Activated CD4-positive, alpha-beta memory T cell treated with anti-CD3 and anti-CD28 coated beads, Interleukin-2, amount 10 ng/mL, durations not matched to agents 7 days and 5 days (primary cell): ENCODE results near the gene ZNF490. TPM values are rescaled to one million over a fixed set of nuclear protein-coding genes. Genes with fewer than 3 reads are reported as not detected.
"Not testable (repeated sequence)": the region's sequence is repeated elsewhere in the genome, so short reads cannot be mapped to it uniquely, and the experiment has no call there.

ENCODE experiments used
- CTCF ChIA-PET: fragments of 350-600 bp; sonication (Branson Sonifier 250); formaldehyde crosslinking; loops from one replicate; lab custom pipeline; 2021; ENCODE audit warnings: antibody characterized with exemption, inconsistent platforms; lab: Charles Lee
- POLR2A ChIA-PET: fragments of 350-600 bp; sonication (Branson Sonifier 250); formaldehyde crosslinking; loops from one replicate; lab custom pipeline; 2021; ENCODE audit warnings: antibody characterized with exemption; lab: Charles Lee
- DNase-seq: peaks from one replicate; pipeline ENCODE4 v3.0.0-alpha.2; 2020
- H3K27ac Mint-ChIP-seq: one replicate; pipeline ENCODE4 v1.8.0; 2021; ENCODE audit warnings: mild to moderate bottlenecking, mixed read lengths
- H3K27me3 Mint-ChIP-seq: one replicate; pipeline ENCODE4 v1.8.0; 2021; ENCODE audit warnings: mixed read lengths
- H3K36me3 Mint-ChIP-seq: one replicate; pipeline ENCODE4 v1.8.0; 2021; ENCODE audit warnings: low read depth, mixed read lengths
- H3K4me1 Mint-ChIP-seq: one replicate; pipeline ENCODE4 v1.8.0; 2021; ENCODE audit warnings: mixed read lengths
- H3K4me3 Mint-ChIP-seq: one replicate; pipeline ENCODE4 v1.8.0; 2021; ENCODE audit warnings: mild to moderate bottlenecking, mixed read lengths
- H3K9me3 Mint-ChIP-seq: one replicate; pipeline ENCODE4 v1.8.0; 2021; ENCODE audit warnings: mixed read lengths
- total RNA-seq, 2 experiments: library from RNA; stranded (reverse); gene quantifications; one replicate each; pipeline ENCODE4 v1.2.3, GENCODE V29; 2021

ZNF490 gene
- total RNA-seq, 2 experiments from 2014 or later: 16.9 to 17.1 TPM

DNA sequence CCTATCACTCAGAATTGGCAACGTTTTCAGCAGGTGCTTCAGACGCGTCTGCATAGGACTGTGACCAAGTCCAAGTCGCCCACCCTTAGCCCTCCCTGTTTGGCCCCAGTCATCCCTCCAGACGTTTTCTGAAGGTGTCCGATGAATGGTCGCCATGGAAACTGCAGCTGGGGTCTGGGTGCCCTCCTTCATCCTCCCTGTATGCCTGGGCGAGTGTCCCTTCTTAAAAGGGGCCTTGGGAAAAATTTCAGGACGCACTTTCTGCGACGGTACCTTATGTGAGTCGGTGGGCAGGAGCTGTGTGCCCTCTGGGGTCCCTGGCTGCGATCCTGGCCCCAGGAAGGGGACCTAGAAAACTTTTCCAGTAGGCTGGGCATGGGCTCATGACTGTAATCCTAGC, 30.8 kb upstream of the ZNF490 start:
- H3K36me3 Mint-ChIP-seq: peaks cover 32% of the 10 kb centered on the region
- H3K27ac Mint-ChIP-seq: no peak overlapping the region
- DNase-seq: no peak
- ChIA-PET CTCF (interaction anchor here (0.6 kb wide), 1 partner anchor 1094 kb away, joined by 4 read pairs; no protein-coding TSS in a partner anchor), POLR2A (interaction anchor here (1.2 kb wide), 1 partner anchor 40 kb away, joined by 3 read pairs; the partner anchor contains the start of gene DHPS)
- no peak overlapping the region for H3K4me3 Mint-ChIP-seq
- H3K9me3 Mint-ChIP-seq: peaks cover 3% of the 10 kb centered on the region
- H3K4me1 Mint-ChIP-seq: peaks cover 13% of the 10 kb centered on the region
- H3K27me3 Mint-ChIP-seq: no peaks in the 10 kb centered on the region

DNA sequence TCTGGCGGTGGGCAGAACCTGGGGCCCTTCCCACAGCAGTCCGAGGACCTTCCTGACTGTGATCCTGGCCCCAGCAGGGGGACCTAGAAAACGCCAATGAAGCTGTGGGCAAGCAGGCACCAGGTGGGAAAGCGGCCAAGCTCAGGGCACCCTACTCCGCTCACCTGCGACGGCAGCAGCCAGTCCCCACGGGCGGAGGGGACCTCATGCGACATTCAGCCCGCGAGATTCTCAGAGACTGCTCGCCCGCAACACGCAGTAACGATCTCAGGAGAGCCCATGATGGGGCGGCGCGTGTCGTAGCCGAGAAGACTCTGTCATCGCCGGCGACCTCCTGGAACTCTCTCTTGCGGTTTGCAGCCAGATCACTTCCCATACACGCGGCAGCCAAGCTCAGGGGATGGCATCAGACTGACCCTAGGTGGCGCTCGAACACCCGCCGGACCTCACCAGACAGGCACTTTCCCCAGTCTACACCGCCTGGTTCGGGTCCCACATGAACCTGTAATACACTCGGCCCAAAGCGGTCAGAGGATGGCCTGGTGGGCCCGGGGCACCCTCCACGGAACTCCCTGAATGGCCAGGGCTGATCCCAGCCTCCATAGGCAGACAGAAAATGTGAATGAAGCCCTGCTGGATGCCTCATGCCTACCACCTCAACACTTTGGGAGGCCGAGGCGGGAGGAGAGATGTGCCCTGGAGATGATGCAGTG, 29.4 kb upstream of the ZNF490 start:
- ChIA-PET POLR2A (interaction anchor here (1.0 to 1.6 kb wide), 4 partner anchors 26 to 56 kb away, joined by 4 to 13 read pairs (median 8); partner anchors contain the start of genes FBXW9, MAN2B1, WDR83 and ZNF490), CTCF (interaction anchor here (0.5 to 1.7 kb wide), 17 partner anchors 9 to 73 kb away, joined by 3 to 11 read pairs (median 5); partner anchors contain the start of genes ZNF490 and ZNF791)
- Mint-ChIP-seq H3K9me3 (peaks cover 5% of the 10 kb centered on the region), H3K4me3 (peak overlapping the region; percentile 58), H3K4me1 (peaks cover 15% of the 10 kb centered on the region), H3K27me3 (no peaks in the 10 kb centered on the region), H3K27ac (peak overlapping the region; percentile 33), H3K36me3 (peaks cover 33% of the 10 kb centered on the region)
- DNase-seq: peak; percentile 87

DNA sequence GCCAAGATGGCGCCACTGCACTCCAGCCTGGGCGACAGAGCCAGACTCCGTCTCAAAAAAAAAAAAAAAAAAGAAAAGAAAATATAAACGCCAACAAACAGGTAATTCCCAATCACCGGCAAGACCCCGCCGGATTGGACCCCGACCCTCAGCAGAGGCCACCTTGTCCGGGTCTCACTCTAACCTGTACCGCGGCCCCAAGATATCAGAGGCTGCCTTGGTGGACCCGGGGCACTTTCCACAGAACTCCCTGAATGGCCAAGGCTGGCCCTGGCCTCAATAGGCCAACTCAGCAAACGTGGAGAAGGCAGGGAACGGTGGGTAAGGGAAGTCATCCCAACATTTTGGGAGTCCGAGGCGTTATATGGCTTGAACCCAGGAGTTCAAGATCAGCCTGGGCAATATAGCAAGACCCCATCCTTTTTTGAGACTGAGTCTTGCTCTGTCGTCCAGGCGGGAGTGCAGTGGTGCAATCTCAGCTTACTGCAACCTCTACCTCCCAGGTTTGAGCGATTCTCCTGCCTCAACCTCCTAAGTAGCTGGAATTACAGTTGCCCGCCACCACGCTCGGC, 28.1 kb upstream of the ZNF490 start:
- no peak for DNase-seq
- ChIA-PET CTCF (interaction anchor here (0.7 kb wide), 1 partner anchor 35 kb away, joined by 3 read pairs; no protein-coding TSS in a partner anchor), POLR2A (interaction anchor here (1.3 kb wide), 1 partner anchor 58 kb away, joined by 4 read pairs; the partner anchor contains the start of gene FBXW9)
- no peaks in the 10 kb centered on the region for H3K27me3 Mint-ChIP-seq
- H3K27ac Mint-ChIP-seq: no peak overlapping the region
- H3K4me3 Mint-ChIP-seq: no peak overlapping the region
- peaks cover 7% of the 10 kb centered on the region for H3K9me3 Mint-ChIP-seq
- peaks cover 36% of the 10 kb centered on the region for H3K36me3 Mint-ChIP-seq
- peaks cover 15% of the 10 kb centered on the region for H3K4me1 Mint-ChIP-seq

DNA sequence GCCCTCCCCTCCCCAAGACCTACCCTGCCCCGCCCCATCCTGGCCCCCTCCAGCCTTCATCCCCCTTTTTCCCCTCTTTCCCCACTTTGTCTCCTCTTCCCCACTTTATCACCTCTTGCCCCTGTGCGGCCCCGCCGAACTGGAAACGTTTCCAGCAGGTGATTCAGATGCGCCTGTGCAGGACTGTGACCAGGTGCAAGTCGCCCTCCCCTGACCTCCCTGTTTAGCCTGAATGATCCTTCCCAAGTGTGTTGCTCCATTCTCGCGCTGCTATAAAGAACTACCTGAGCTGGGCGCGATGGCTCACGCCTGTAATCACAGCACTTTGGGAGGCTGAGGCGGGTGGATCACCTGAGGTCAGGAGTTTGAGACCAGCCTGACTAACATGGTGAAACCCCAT, 26.0 kb upstream of the ZNF490 start:
- Mint-ChIP-seq H3K4me1 (peaks cover 15% of the 10 kb centered on the region), H3K27me3 (no peaks in the 10 kb centered on the region), H3K36me3 (peaks cover 39% of the 10 kb centered on the region), H3K27ac (no peak overlapping the region), H3K4me3 (no peak overlapping the region), H3K9me3 (peaks cover 14% of the 10 kb centered on the region)
- CTCF ChIA-PET: no interaction called here
- POLR2A ChIA-PET: interaction anchor here (1.2 kb wide), 1 partner anchor 12 kb away, joined by 3 read pairs; no protein-coding TSS in a partner anchor
- no peak for DNase-seq

DNA sequence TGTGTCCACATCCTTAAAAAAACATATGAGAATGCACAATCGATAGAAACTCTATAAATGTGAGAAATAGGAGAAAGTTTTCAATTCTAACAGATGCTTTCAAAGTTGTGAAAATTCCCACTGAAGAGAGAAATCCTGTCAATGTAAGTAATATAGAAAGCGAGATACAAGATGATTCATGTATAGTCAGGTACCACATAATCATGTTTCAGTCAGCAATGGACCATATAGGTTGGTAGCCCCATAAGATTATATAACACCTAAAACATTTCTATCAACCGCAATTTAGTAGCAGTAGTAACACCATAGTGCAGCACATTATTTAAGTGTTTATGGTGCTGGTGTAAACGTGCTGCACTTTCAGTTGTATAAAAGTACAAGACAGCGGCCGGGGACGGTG, 18.6 kb upstream of the ZNF490 start:
- POLR2A ChIA-PET: no interaction called here
- Mint-ChIP-seq H3K9me3 (peaks cover 40% of the 10 kb centered on the region), H3K4me1 (no peaks in the 10 kb centered on the region), H3K36me3 (peaks cover 88% of the 10 kb centered on the region), H3K4me3 (no peak overlapping the region), H3K27me3 (no peaks in the 10 kb centered on the region), H3K27ac (no peak overlapping the region)
- DNase-seq: no peak
- CTCF ChIA-PET: interaction anchor here (0.7 kb wide), 1 partner anchor 170 kb away, joined by 3 read pairs; no protein-coding TSS in a partner anchor

DNA sequence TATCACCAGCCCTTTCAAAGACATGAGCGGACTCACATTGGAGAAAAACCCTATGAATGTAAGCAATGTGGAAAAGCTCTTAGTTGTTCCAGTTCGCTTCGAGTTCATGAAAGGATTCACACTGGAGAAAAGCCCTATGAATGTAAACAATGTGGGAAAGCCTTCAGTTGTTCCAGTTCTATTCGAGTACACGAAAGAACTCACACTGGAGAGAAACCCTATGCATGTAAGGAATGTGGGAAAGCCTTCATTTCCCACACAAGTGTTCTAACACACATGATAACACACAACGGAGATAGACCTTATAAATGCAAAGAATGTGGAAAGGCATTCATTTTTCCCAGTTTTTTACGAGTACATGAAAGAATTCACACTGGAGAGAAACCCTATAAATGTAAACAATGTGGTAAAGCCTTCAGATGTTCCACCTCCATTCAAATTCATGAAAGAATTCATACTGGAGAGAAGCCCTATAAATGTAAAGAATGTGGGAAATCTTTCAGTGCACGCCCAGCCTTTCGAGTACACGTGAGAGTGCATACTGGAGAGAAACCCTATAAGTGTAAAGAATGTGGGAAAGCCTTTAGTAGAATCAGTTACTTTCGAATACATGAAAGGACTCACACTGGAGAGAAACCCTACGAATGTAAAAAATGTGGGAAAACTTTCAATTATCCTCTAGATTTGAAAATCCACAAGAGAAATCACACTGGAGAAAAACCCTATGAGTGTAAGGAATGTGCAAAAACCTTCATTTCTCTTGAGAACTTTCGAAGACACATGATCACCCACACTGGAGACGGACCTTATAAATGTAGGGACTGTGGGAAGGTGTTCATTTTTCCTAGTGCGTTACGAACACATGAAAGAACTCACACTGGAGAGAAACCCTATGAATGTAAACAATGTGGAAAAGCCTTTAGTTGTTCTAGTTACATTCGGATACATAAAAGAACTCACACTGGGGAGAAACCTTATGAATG, 17.7 kb upstream of the ZNF490 start:
- ChIA-PET CTCF (interaction anchor here (1.6 kb wide), 1 partner anchor 64 kb away, joined by 7 read pairs; no protein-coding TSS in a partner anchor), POLR2A (interaction anchor here (0.6 kb wide), 1 partner anchor 89 kb away, joined by 3 read pairs; no protein-coding TSS in a partner anchor)
- peaks cover 38% of the 10 kb centered on the region for H3K9me3 Mint-ChIP-seq
- H3K36me3 Mint-ChIP-seq: peaks cover 84% of the 10 kb centered on the region
- H3K4me3 Mint-ChIP-seq: no peak overlapping the region
- no peak for DNase-seq
- no peak overlapping the region for H3K27ac Mint-ChIP-seq
- no peaks in the 10 kb centered on the region for H3K27me3 Mint-ChIP-seq
- H3K4me1 Mint-ChIP-seq: no peaks in the 10 kb centered on the region

DNA sequence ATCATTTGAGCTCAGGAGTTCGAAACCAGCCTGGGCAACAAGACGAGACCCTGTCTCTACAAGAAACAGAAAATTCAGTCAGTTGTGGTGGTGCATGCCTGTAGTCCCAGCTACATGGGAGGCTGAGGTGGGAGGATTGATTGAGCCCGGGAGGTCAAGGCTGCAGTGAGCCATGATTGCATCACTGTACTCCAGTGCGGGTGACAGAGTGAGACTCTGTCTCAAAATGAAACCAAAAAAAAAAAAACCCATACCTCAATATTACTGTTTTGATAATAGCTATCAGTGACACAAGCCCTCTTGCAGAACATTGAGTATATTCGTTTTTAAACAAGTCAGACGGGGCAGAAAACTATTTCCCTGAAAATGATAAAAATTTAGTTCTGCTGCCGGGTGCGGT, 16.3 kb upstream of the ZNF490 start:
- H3K27ac Mint-ChIP-seq: no peak overlapping the region
- DNase-seq: no peak
- H3K27me3 Mint-ChIP-seq: no peaks in the 10 kb centered on the region
- H3K9me3 Mint-ChIP-seq: peaks cover 40% of the 10 kb centered on the region
- CTCF ChIA-PET: interaction anchor here (0.9 to 1.6 kb wide), 3 partner anchors 13 to 62 kb away, joined by 4 to 7 read pairs (median 4); partner anchors contain the start of genes ZNF490 and ZNF791
- peaks cover 86% of the 10 kb centered on the region for H3K36me3 Mint-ChIP-seq
- H3K4me1 Mint-ChIP-seq: no peaks in the 10 kb centered on the region
- POLR2A ChIA-PET: interaction anchor here (3.2 kb wide), 1 partner anchor 13 kb away, joined by 8 read pairs; no protein-coding TSS in a partner anchor
- H3K4me3 Mint-ChIP-seq: no peak overlapping the region

DNA sequence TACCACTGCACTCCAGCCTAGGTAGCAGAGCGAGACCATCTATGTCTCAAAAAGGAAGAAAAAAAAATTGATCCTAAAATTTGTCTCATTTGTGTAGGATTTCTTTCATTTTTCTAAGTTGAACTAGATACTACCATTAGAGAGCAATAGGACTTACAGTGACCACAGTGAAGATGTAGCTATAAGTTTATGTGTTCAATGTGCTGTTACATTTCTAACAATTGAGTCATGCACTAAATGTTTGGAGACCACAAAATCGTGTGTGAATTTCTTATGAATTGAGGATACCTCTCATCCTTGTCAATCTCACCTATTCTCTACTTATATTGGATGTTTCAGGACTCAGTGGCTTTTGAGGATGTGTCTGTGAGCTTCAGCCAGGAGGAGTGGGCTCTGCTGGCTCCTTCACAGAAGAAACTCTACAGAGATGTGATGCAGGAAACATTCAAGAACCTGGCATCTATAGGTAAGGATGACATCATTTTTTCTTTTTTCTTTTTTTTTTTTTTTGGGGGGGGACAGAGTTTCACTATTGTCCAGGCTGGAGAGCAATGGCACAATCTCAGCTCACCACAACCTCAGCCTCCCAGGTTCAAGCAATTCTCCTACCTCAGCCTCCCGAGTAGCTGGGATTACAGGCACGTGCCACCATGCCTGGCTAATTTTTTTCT, 12.9 kb upstream of the ZNF490 start:
- Mint-ChIP-seq H3K9me3 (peaks cover 26% of the 10 kb centered on the region), H3K4me3 (no peak overlapping the region), H3K27ac (no peak overlapping the region), H3K36me3 (peaks cover 73% of the 10 kb centered on the region), H3K27me3 (no peaks in the 10 kb centered on the region), H3K4me1 (peaks cover 6% of the 10 kb centered on the region)
- ChIA-PET CTCF (interaction anchor here (2.0 kb wide), 1 partner anchor 17 kb away, joined by 10 read pairs; no protein-coding TSS in a partner anchor), POLR2A (interaction anchor here (1.7 kb wide), 1 partner anchor 9 kb away, joined by 7 read pairs; no protein-coding TSS in a partner anchor)
- DNase-seq: no peak

DNA sequence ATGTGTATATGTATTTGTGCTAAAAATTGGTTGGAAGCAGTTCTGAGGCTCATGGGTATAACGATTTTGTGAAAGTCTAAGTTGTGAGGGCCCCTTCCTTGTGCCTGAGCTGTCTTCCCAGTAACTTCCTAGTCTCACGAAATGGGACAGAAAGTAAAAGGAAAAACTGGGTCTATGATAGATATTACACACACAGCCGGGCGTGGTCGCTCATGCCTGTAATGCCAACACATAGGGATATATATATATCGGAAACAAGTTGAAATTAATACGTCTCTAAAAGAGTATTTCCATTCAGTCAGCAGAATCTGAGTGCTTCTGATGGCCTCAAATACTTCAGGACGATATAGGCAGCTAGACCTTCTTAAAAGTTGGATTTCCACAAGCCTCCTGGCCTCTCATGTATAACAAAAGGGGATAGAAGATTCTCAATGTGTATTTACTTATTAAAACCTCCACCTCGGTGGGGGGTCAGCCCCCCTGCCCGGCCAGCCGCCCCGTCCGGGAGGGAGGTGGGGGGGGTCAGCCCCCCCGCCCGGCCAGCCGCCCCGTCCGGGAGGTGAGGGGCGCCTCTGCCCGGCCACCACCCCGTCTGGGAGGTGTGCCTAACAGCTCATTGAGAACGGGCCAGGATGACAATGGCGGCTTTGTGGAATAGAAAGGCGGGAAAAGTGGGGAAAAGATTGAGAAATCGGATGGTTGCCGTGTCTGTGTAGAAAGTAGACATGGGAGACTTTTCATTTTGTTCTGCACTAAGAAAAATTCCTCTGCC, 10.8 kb upstream of the ZNF490 start:
- H3K27ac Mint-ChIP-seq, POLR2A ChIA-PET, H3K27me3 Mint-ChIP-seq, DNase-seq, H3K4me1 Mint-ChIP-seq, H3K4me3 Mint-ChIP-seq: not testable (repeated sequence)
- CTCF ChIA-PET: interaction anchor here (1.2 kb wide), 1 partner anchor 18 kb away, joined by 3 read pairs; no protein-coding TSS in a partner anchor
- Mint-ChIP-seq H3K9me3 (peaks cover 15% of the 10 kb centered on the region), H3K36me3 (peaks cover 70% of the 10 kb centered on the region)

DNA sequence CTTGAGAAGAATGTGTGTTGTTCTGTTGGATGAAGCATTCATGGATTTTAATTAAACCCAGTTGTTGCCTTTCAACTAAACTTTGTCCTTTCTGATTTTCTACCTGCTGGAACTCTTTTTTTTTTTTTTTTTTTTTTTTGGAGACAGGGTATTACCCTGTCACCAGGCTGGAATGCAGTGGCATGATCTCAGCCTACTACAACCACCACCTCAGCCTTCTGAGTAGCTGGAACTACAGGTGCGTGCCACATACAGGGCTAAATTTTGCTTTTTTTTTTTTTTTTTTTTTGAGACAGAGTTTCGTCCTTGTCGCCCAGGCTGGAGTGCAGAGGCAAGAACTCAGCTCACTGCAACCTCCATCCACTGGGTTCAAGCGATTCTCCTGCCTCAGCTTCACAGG, 7.0 kb upstream of the ZNF490 start:
- H3K4me1 Mint-ChIP-seq: peaks cover 39% of the 10 kb centered on the region
- H3K9me3 Mint-ChIP-seq: peaks cover 11% of the 10 kb centered on the region
- peaks cover 68% of the 10 kb centered on the region for H3K36me3 Mint-ChIP-seq
- DNase-seq: no peak
- H3K4me3 Mint-ChIP-seq: no peak overlapping the region
- H3K27me3 Mint-ChIP-seq: no peaks in the 10 kb centered on the region
- CTCF ChIA-PET: interaction anchor here (1.2 kb wide), 1 partner anchor 54 kb away, joined by 3 read pairs; no protein-coding TSS in a partner anchor
- POLR2A ChIA-PET: no interaction called here
- H3K27ac Mint-ChIP-seq: no peak overlapping the region

DNA sequence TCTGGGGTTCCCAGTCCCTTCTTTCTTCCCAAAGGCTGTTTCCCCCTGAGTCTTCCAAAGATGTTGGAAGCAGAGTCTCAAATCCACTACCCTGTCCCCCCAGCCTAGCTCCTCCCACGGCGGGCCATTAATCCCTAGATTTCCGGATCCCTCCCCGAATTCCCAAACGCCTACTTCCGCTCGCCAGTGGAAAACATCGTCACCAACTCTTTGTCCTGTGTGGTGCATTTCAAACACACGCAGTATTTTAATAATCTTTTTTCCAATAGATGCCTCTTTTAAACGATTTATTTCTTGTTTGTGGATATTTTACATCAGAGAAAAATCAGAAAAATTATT, 717 bp upstream of the ZNF490 start:
- ChIA-PET POLR2A (interaction anchor here (1.3 to 2.1 kb wide), 7 partner anchors 29 to 123 kb away, joined by 5 to 13 read pairs (median 6); partner anchors contain the start of genes MAN2B1, TRIR, WDR83 and ZNF564), CTCF (interaction anchor here (0.9 to 1.7 kb wide), 9 partner anchors 22 to 185 kb away, joined by 3 to 8 read pairs (median 3); partner anchors contain the start of genes MAN2B1 and WDR83)
- Mint-ChIP-seq H3K36me3 (peaks cover 44% of the 10 kb centered on the region), H3K4me1 (peaks cover 53% of the 10 kb centered on the region), H3K4me3 (peak overlapping the region; percentile 100), H3K9me3 (peaks cover 4% of the 10 kb centered on the region), H3K27ac (peak overlapping the region; percentile 99), H3K27me3 (no peaks in the 10 kb centered on the region)
- DNase-seq: no peak
